Spinal cord (tissue), 10 donors: ENCODE measurements around the gene SCAMP4. TPM values are rescaled to one million over a fixed set of nuclear protein-coding genes. Genes with fewer than 3 reads are reported as not detected.
A peak's percentile ranks its signal among the peaks of the same experiment; 100 is the strongest.

Experiments
- DNase-seq, 6 donors: peaks; one replicate each; pipeline versions ENCODE4 v3.0.0 to v3.0.0-alpha.2; 2013 to 2015; ENCODE audit warnings: low spot score in 6 of 6, low read depth in 4 of 6
- H3K27ac ChIP-seq: one replicate; pipeline ENCODE4 v1.5.1; 2013; ENCODE audit warnings: low read depth, low read length, control low read depth
- H3K27me3 ChIP-seq: one replicate; pipeline ENCODE4 v1.6.1; 2013; ENCODE audit warnings: low read length; ENCODE audit not compliant: control insufficient read depth, insufficient read depth
- H3K36me3 ChIP-seq: one replicate; pipeline ENCODE4 v1.6.1; 2013; ENCODE audit warnings: low read length; ENCODE audit not compliant: control insufficient read depth, insufficient read depth
- H3K4me1 ChIP-seq: one replicate; pipeline ENCODE4 v1.6.1; 2013; ENCODE audit warnings: low read length; ENCODE audit not compliant: control insufficient read depth, insufficient read depth
- H3K4me3 ChIP-seq: one replicate; pipeline ENCODE4 v1.5.1; 2013; ENCODE audit warnings: low read depth, low read length, control low read depth
- H3K9me3 ChIP-seq: one replicate; pipeline ENCODE4 v1.6.1; 2013; ENCODE audit warnings: low read length; ENCODE audit not compliant: control insufficient read depth, insufficient read depth
- WGBS: methylation state at CpG from one replicate; pipeline ENCODE4 v1.1.5; 2013; ENCODE audit warnings: missing lambda C conversion rate; ENCODE audit not compliant: insufficient coverage; 5-methylcytosine and 5-hydroxymethylcytosine counted together
- polyA plus RNA-seq, 2 donors: library from polyadenylated mRNA; unstranded; fragments of 120-200 nt; gene quantifications; one replicate each; pipeline ENCODE4 v1.2.1, GENCODE V29; 2013; ENCODE audit not compliant: insufficient read length in 2 of 2
- total RNA-seq, 2 donors: library from RNA; depleted of rRNA in 1 of 2; stranded (reverse); fragments of 120-200 nt in 1 of 2; fragments of >200 nt in 1 of 2; gene quantifications; one replicate each; pipeline versions ENCODE4 v1.2.3 to v1.2.4, GENCODE V29; 2013 to 2014
- donor health status: healthy.

The SCAMP4 gene
- total and polyA plus RNA-seq, 4 donors: 25.2 to 112 (median 66.6) TPM

- no peak overlapping the region for H3K27ac ChIP-seq
- no peaks in the 10 kb centered on the region for H3K9me3 ChIP-seq
- peaks cover 94% of the 10 kb centered on the region for H3K36me3 ChIP-seq
- DNase-seq: no peak
- H3K4me1 ChIP-seq: peaks cover 3% of the 10 kb centered on the region
- 97% methylated on average over 25 of the region's 25 CpGs for WGBS
- H3K4me3 ChIP-seq: no peak overlapping the region
- H3K27me3 ChIP-seq: no peaks in the 10 kb centered on the region
Observed at GRCh38 chr19:1917926-1918325, 12.7 kb downstream of the SCAMP4 start.

GRCh38 chr19:1918975-1919374, 13.8 kb downstream of the SCAMP4 start:
- 95% methylated on average over 25 of the region's 28 CpGs for WGBS
- Histone ChIP-seq H3K36me3 (peaks cover 94% of the 10 kb centered on the region), H3K4me3 (no peak overlapping the region), H3K27ac (no peak overlapping the region), H3K9me3 (no peaks in the 10 kb centered on the region), H3K27me3 (no peaks in the 10 kb centered on the region), H3K4me1 (peaks cover 3% of the 10 kb centered on the region)
- DNase-seq: no peak

- Histone ChIP-seq H3K4me3 (no peak overlapping the region), H3K27me3 (no peaks in the 10 kb centered on the region), H3K4me1 (peaks cover 3% of the 10 kb centered on the region), H3K27ac (no peak overlapping the region), H3K36me3 (peaks cover 96% of the 10 kb centered on the region), H3K9me3 (no peaks in the 10 kb centered on the region)
- WGBS: 89% methylated on average over 19 of the region's 19 CpGs
- no peak for DNase-seq
Observed at GRCh38 chr19:1920644-1921043, 15.4 kb downstream of the SCAMP4 start.

GRCh38 chr19:1921326-1921725, 16.1 kb downstream of the SCAMP4 start:
- no peaks in the 10 kb centered on the region for H3K27me3 ChIP-seq
- H3K27ac ChIP-seq: no peak overlapping the region
- 96% methylated on average over 14 of the region's 19 CpGs for WGBS
- H3K9me3 ChIP-seq: no peaks in the 10 kb centered on the region
- H3K36me3 ChIP-seq: peaks cover 99% of the 10 kb centered on the region
- H3K4me1 ChIP-seq: no peaks in the 10 kb centered on the region
- no peak for DNase-seq
- H3K4me3 ChIP-seq: no peak overlapping the region

- no peaks in the 10 kb centered on the region for H3K4me1 ChIP-seq
- H3K4me3 ChIP-seq: no peak overlapping the region
- no peak overlapping the region for H3K27ac ChIP-seq
- peaks cover 95% of the 10 kb centered on the region for H3K36me3 ChIP-seq
- no peaks in the 10 kb centered on the region for H3K9me3 ChIP-seq
- H3K27me3 ChIP-seq: no peaks in the 10 kb centered on the region
- 91% methylated on average over 15 of the region's 15 CpGs for WGBS
- DNase-seq: no peak
Observed at GRCh38 chr19:1921825-1922224, 16.6 kb downstream of the SCAMP4 start.

- Histone ChIP-seq H3K9me3 (no peaks in the 10 kb centered on the region), H3K36me3 (peaks cover 85% of the 10 kb centered on the region), H3K4me3 (no peak overlapping the region), H3K27ac (no peak overlapping the region), H3K27me3 (no peaks in the 10 kb centered on the region), H3K4me1 (no peaks in the 10 kb centered on the region)
- 96% methylated on average over 23 of the region's 23 CpGs for WGBS
- DNase-seq: no peak
Observed at GRCh38 chr19:1922803-1923202, 17.6 kb downstream of the SCAMP4 start.

- Histone ChIP-seq H3K27me3 (no peaks in the 10 kb centered on the region), H3K36me3 (peaks cover 80% of the 10 kb centered on the region), H3K9me3 (no peaks in the 10 kb centered on the region), H3K4me3 (no peak overlapping the region), H3K27ac (no peak overlapping the region), H3K4me1 (no peaks in the 10 kb centered on the region)
- WGBS: 91% methylated on average over 3 of the region's 8 CpGs
- no peak for DNase-seq
Observed at GRCh38 chr19:1923319-1923718, 18.1 kb downstream of the SCAMP4 start.

GRCh38 chr19:1924320-1924961, 19.2 kb downstream of the SCAMP4 start:
- H3K4me1 ChIP-seq: peaks cover 6% of the 10 kb centered on the region
- peaks cover 70% of the 10 kb centered on the region for H3K36me3 ChIP-seq
- no peaks in the 10 kb centered on the region for H3K27me3 ChIP-seq
- no peak overlapping the region for H3K4me3 ChIP-seq
- no peak overlapping the region for H3K27ac ChIP-seq
- no peak for DNase-seq
- H3K9me3 ChIP-seq: no peaks in the 10 kb centered on the region
- WGBS: 79% methylated on average over 35 of the region's 35 CpGs

GRCh38 chr19:1925544-1925943, 20.3 kb downstream of the SCAMP4 start:
- H3K36me3 ChIP-seq: peaks cover 59% of the 10 kb centered on the region
- WGBS: 93% methylated on average over 12 of the region's 16 CpGs
- peaks cover 17% of the 10 kb centered on the region for H3K4me1 ChIP-seq
- no peak overlapping the region for H3K4me3 ChIP-seq
- no peak for DNase-seq
- no peaks in the 10 kb centered on the region for H3K27me3 ChIP-seq
- no peaks in the 10 kb centered on the region for H3K9me3 ChIP-seq
- no peak overlapping the region for H3K27ac ChIP-seq

- DNase-seq: peak in 3 of 6 donors; percentile 42 to 80 (median 77)
- no peak overlapping the region for H3K27ac ChIP-seq
- WGBS: 18% methylated on average over 39 of the region's 42 CpGs
- no peaks in the 10 kb centered on the region for H3K9me3 ChIP-seq
- H3K4me1 ChIP-seq: peaks cover 17% of the 10 kb centered on the region
- H3K36me3 ChIP-seq: peaks cover 22% of the 10 kb centered on the region
- H3K27me3 ChIP-seq: no peaks in the 10 kb centered on the region
- H3K4me3 ChIP-seq: peak overlapping the region; percentile 30
Observed at GRCh38 chr19:1929021-1929742, 24.0 kb downstream of the SCAMP4 start.
